HCT116 (cell line): ENCODE data around the gene UGT1A9. TPM values are rescaled to one million over a fixed set of nuclear protein-coding genes. Genes with fewer than 3 reads are reported as not detected.
"Not testable (repeated sequence)": the region's sequence is repeated elsewhere in the genome, so short reads cannot be mapped to it uniquely, and the experiment has no call there.

ENCODE experiments used
- ATAC-seq: fragments of 200-7000 bp; cut with Tn5 transposase; 2 replicates; pipeline ENCODE4 v1.9.1; 2020; ENCODE audit warnings: mild to moderate bottlenecking, moderate library complexity
- BruUV-seq: library from RNA; stranded (reverse); fragments of 400-500 nt; replicated peaks from 2 replicates; lab custom pipeline; 2021; lab: Mats Ljungman, UMichigan
- CTCF ChIA-PET: fragments of 300-600 bp; sonication (Branson Sonifier 250); formaldehyde crosslinking; loops from one replicate; lab custom pipeline; 2021; ENCODE audit warnings: antibody characterized with exemption; lab: Charles Lee
- POLR2A ChIA-PET: fragments of 300-600, 350-600 bp; sonication (Branson Sonifier 250); formaldehyde crosslinking; loops from one replicate; lab custom pipeline; 2021; ENCODE audit warnings: antibody characterized with exemption; lab: Charles Lee
- RAD21 ChIA-PET, 2 experiments: fragments of 300-600 bp; sonication (Branson Sonifier 250); formaldehyde crosslinking; loops; one replicate each; lab custom pipeline; 2023; ENCODE audit warnings: low total read pairs in 2 of 2; ENCODE audit not compliant: uncharacterized antibody in 2 of 2, unreplicated experiment in 2 of 2, low non-redundant PET in 1 of 2; lab: Charles Lee
- DNase-seq: peaks from one replicate; pipeline ENCODE4 v3.0.0-alpha.2; 2010; ENCODE audit warnings: low read depth, low spot score
- H2AFZ ChIP-seq: fragments of 200-600 bp; shearing (Covaris generic), sonication (generic); 2 replicates; pipeline ENCODE4 v1.6.1; 2017; ENCODE audit warnings: low read depth, mixed run types, mixed read lengths, antibody characterized with exemption, low read length; ENCODE audit not compliant: poor library complexity, severe bottlenecking
- H3K27ac ChIP-seq: 2 replicates; pipeline ENCODE4 v1.5.1; 2012; ENCODE audit warnings: low read depth, low read length
- H3K27me3 ChIP-seq: fragments of 200-600 bp; sonication (generic); 2 replicates; pipeline ENCODE4 v1.6.1; 2016; ENCODE audit warnings: mixed run types, low read length, mixed read lengths; ENCODE audit not compliant: insufficient read depth
- H3K36me3 ChIP-seq, 2 experiments: fragments of 200-500 bp in 1 of 2; fragments of 200-600 bp in 1 of 2; sonication (Bioruptor generic) in 1 of 2; sonication (generic) in 1 of 2; 2 replicates each; pipeline versions ENCODE4 v1.5.1 to v1.6.1; 2014 to 2016; ENCODE audit warnings: low read length in 2 of 2, inconsistent platforms in 1 of 2, mixed read lengths in 1 of 2, mixed run types in 1 of 2; ENCODE audit not compliant: insufficient read depth in 2 of 2, control insufficient read depth in 1 of 2
- H3K4me1 ChIP-seq, 2 experiments: fragments of 200-600 bp in 1 of 2; sonication (generic) in 1 of 2; 2 replicates each; pipeline versions ENCODE4 v1.5.1 to v1.6.1; 2012 to 2017; ENCODE audit warnings: low read length in 2 of 2, inconsistent platforms in 1 of 2, mild to moderate bottlenecking in 1 of 2, mixed read lengths in 1 of 2, mixed run types in 1 of 2, moderate library complexity in 1 of 2; ENCODE audit not compliant: insufficient read depth in 2 of 2, control insufficient read depth in 1 of 2
- H3K4me2 ChIP-seq: fragments of 200-600 bp; sonication (generic); 2 replicates; pipeline ENCODE4 v1.6.1; 2017; ENCODE audit warnings: mixed run types, low read length, mixed read lengths
- H3K4me3 ChIP-seq, 2 experiments: fragments of 200-600 bp in 1 of 2; sonication (generic) in 1 of 2; replicated peaks in 1 of 2; 2 replicates each; pipeline ENCODE4 v1.5.1; 2011 to 2016; ENCODE audit warnings: low read length in 2 of 2, control low read depth in 1 of 2, low read depth in 1 of 2, mild to moderate bottlenecking in 1 of 2, mixed read lengths in 1 of 2, mixed run types in 1 of 2
- H3K79me2 ChIP-seq: fragments of 200-600 bp; sonication (generic); 2 replicates; pipeline ENCODE4 v1.6.1; 2017; ENCODE audit warnings: mild to moderate bottlenecking, mixed run types, low read length, moderate library complexity, mixed read lengths; ENCODE audit not compliant: insufficient read depth
- H3K9ac ChIP-seq: fragments of 200-600 bp; sonication (generic); 2 replicates; pipeline ENCODE4 v1.6.1; 2016; ENCODE audit warnings: low read length, mixed read lengths
- H3K9me2 ChIP-seq: fragments of 200-600 bp; sonication (generic), shearing (Covaris generic); 2 replicates; pipeline ENCODE4 v1.6.1; 2017; ENCODE audit warnings: mixed run types, mild to moderate bottlenecking, moderate library complexity; ENCODE audit not compliant: insufficient read depth
- H3K9me3 ChIP-seq, 2 experiments: fragments of 200-500 bp in 1 of 2; fragments of 200-600 bp in 1 of 2; sonication (Bioruptor generic) in 1 of 2; sonication (generic) in 1 of 2; 2 replicates each; pipeline ENCODE4 v1.6.1; 2014 to 2017; ENCODE audit warnings: low read length in 2 of 2, mixed read lengths in 2 of 2, inconsistent platforms in 1 of 2, low read depth in 1 of 2, mild to moderate bottlenecking in 1 of 2, mixed run types in 1 of 2, moderate library complexity in 1 of 2; ENCODE audit not compliant: control insufficient read depth in 1 of 2, insufficient read depth in 1 of 2
- H4K20me1 ChIP-seq: fragments of 200-600 bp; sonication (generic), shearing (Covaris generic); 2 replicates; pipeline ENCODE4 v1.6.1; 2017; ENCODE audit warnings: mixed run types, mild to moderate bottlenecking, moderate library complexity; ENCODE audit not compliant: insufficient read depth
- EGR1 ChIP-seq: IDR thresholded peaks from 2 replicates; pipeline ENCODE4 v1.6.1; 2012; ENCODE audit warnings: low read depth
- POLR2A ChIP-seq: IDR thresholded peaks from 2 replicates; pipeline ENCODE4 v1.7.0; 2011; ENCODE audit warnings: borderline replicate concordance; ENCODE audit not compliant: insufficient read depth, insufficient read length; ENCODE audit errors: extremely low read depth
- POLR2AphosphoS5 ChIP-seq: IDR thresholded peaks from 2 replicates; pipeline ENCODE4 v1.6.1; 2011; ENCODE audit warnings: mild to moderate bottlenecking, low read depth, low read length, moderate library complexity
- REST ChIP-seq: IDR thresholded peaks from 2 replicates; pipeline ENCODE4 v1.6.1; 2012; ENCODE audit warnings: low read depth
- intact Hi-C: fragments of 100-400 bp; cut with micrococcal nuclease; formaldehyde crosslinking; loops from 2 replicates; pipeline ENCODE4 v1.10.0; 2022
- total RNA-seq: library from RNA; stranded (reverse); gene quantifications from one replicate; pipeline ENCODE4 v1.2.1, GENCODE V29; 2021; ENCODE audit not compliant: unreplicated experiment
- TF ChIP-seq, protein P1 (sequence below): IDR thresholded peaks from 2 replicates; pipeline ENCODE4 v1.6.1; 2012

Gene UGT1A9
- total RNA-seq, 1 experiment from 2014 or later: not detected

DNA sequence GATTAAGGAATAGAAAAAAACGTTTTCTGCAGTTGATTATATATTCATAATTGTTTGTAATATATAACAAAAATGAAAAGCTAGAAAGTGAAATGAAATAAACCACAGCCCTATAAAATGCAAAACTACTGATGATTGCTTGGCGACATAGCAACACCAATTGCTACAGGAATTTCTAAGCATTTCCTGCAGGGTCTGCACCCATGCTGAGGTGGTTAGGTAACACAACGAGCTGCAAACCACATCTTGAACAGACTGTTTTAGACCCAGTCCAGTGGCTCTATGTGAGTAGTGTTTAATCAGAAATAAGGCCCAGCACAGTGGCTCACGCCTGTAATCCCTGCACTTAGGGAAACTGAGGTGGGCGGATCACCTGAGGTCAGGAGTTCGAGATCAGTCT is 17.2 kb upstream of the UGT1A9 start:
- TF ChIP-seq EGR1: no peak
- TF ChIP-seq POLR2A: no peak
- TF ChIP-seq POLR2AphosphoS5: no peak
- TF ChIP-seq, protein P1, sequence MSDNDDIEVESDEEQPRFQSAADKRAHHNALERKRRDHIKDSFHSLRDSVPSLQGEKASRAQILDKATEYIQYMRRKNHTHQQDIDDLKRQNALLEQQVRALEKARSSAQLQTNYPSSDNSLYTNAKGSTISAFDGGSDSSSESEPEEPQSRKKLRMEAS: no peak
- H3K4me2 ChIP-seq: no peak overlapping the region
- CTCF ChIA-PET: no interaction called here
- no peaks in the 10 kb centered on the region for H4K20me1 ChIP-seq
- H3K4me1 ChIP-seq: no peaks in the 10 kb centered on the region
- H3K36me3 ChIP-seq: no peaks in the 10 kb centered on the region
- no peak for ATAC-seq
- RAD21 ChIA-PET: no interaction called here
- no peaks in the 10 kb centered on the region for H3K9me2 ChIP-seq
- H2AFZ ChIP-seq: no peak overlapping the region
- H3K4me3 ChIP-seq: no peak overlapping the region
- no peak overlapping the region for H3K9ac ChIP-seq
- H3K9me3 ChIP-seq: no peaks in the 10 kb centered on the region
- POLR2A ChIA-PET: no interaction called here
- intact Hi-C loops: no loop called here
- no TSS peak for BruUV-seq
- DNase-seq: no peak
- peaks cover 1% of the 10 kb centered on the region; the same call in 1 of the 2 replicates for H3K27me3 ChIP-seq
- H3K27ac ChIP-seq: no peak overlapping the region
- H3K79me2 ChIP-seq: no peaks in the 10 kb centered on the region

DNA sequence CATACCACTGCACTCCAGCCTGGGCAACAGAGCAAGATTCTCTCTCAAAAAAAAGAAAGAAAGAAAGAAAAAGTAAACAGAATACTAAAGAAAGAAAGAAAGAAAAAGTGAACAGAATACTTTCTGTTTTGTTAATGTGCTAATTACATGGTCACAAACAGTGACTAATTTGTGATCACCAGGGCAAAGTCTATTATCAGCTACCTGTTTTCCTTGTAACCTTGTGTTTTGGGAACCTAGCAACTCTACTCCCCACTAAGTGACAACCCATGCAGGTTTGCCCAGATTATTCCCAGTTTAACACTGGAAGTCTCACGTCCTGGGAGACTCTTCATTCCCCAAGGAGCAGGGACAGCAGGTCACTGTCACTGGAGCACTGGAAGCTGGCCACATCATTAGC is 16.7 kb upstream of the UGT1A9 start:
- DNase-seq (no peak), ATAC-seq (no peak)
- RAD21 ChIA-PET: no interaction called here
- H3K36me3 ChIP-seq: no peaks in the 10 kb centered on the region
- no peak overlapping the region for H3K9ac ChIP-seq
- no peak overlapping the region for H2AFZ ChIP-seq
- H3K9me3 ChIP-seq: no peaks in the 10 kb centered on the region
- no TSS peak for BruUV-seq
- H3K4me2 ChIP-seq: no peak overlapping the region
- H3K4me1 ChIP-seq: no peaks in the 10 kb centered on the region
- H3K79me2 ChIP-seq: no peaks in the 10 kb centered on the region
- CTCF ChIA-PET: no interaction called here
- H3K27ac ChIP-seq: no peak overlapping the region
- H3K9me2 ChIP-seq: no peaks in the 10 kb centered on the region
- intact Hi-C loops: no loop called here
- H3K4me3 ChIP-seq: no peak overlapping the region
- POLR2A ChIA-PET: no interaction called here
- no peaks in the 10 kb centered on the region for H4K20me1 ChIP-seq
- no peak for TF ChIP-seq REST
- H3K27me3 ChIP-seq: peaks cover 7% of the 10 kb centered on the region; the same call in 1 of the 2 replicates

- H3K4me3 ChIP-seq, H3K4me2 ChIP-seq, POLR2A ChIA-PET, H3K36me3 ChIP-seq, H4K20me1 ChIP-seq, CTCF ChIA-PET, RAD21 ChIA-PET, H3K4me1 ChIP-seq, intact Hi-C loops, BruUV-seq, H3K27me3 ChIP-seq, DNase-seq, H3K9me3 ChIP-seq, H3K9ac ChIP-seq, H3K27ac ChIP-seq, H3K79me2 ChIP-seq, H2AFZ ChIP-seq, H3K9me2 ChIP-seq, ATAC-seq: not testable (repeated sequence)
Measured at GRCh38 chr2:233655943-233656342, 15.8 kb upstream of the UGT1A9 start.
